Neural cell (in vitro differentiated cells): Measurements from ENCODE around the gene RERE. TPM values are rescaled to one million over a fixed set of nuclear protein-coding genes. Genes with fewer than 3 reads are reported as not detected.

Experiments used
- H2AFZ ChIP-seq: fragments of 200-600, 300-800 bp; sonication (generic), shearing (Covaris generic); 2 replicates; pipeline ENCODE4 v1.6.0; 2014; ENCODE audit warnings: low read depth, mild to moderate bottlenecking, antibody characterized with exemption, low read length, moderate library complexity
- H3F3A ChIP-seq: fragments of 200-600 bp; shearing (Covaris generic); 2 replicates; pipeline ENCODE4 v1.6.1; 2016; ENCODE audit warnings: mild to moderate bottlenecking, moderate library complexity, mixed read lengths, antibody characterized with exemption, low read length; ENCODE audit not compliant: insufficient read depth, poor library complexity, severe bottlenecking
- H3K27ac ChIP-seq: fragments of 200-600, 300-800 bp; sonication (generic), shearing (Covaris generic); 2 replicates; pipeline ENCODE4 v1.5.1; 2014; ENCODE audit warnings: mild to moderate bottlenecking, low read length, moderate library complexity
- H3K27me3 ChIP-seq: fragments of 300-800, 200-600 bp; sonication (generic), shearing (Covaris generic); 2 replicates; pipeline ENCODE4 v1.6.0; 2014; ENCODE audit warnings: mild to moderate bottlenecking, low read depth, low read length, moderate library complexity; ENCODE audit not compliant: insufficient read depth
- H3K36me3 ChIP-seq: fragments of 300-800, 200-600 bp; sonication (generic), shearing (Covaris generic); 2 replicates; pipeline ENCODE4 v1.5.1; 2014; ENCODE audit warnings: mild to moderate bottlenecking, antibody characterized with exemption, low read length, moderate library complexity; ENCODE audit not compliant: insufficient read depth
- H3K4me2 ChIP-seq: fragments of 300-800, 200-600 bp; sonication (generic), shearing (Covaris generic); 2 replicates; pipeline ENCODE4 v1.6.0; 2014; ENCODE audit warnings: mild to moderate bottlenecking, low read length
- H3K4me3 ChIP-seq: fragments of 300-800, 200-600 bp; sonication (generic), shearing (Covaris generic); 2 replicates; pipeline ENCODE4 v1.5.1; 2014; ENCODE audit warnings: mild to moderate bottlenecking, low read length, moderate library complexity
- H3K79me2 ChIP-seq: fragments of 200-600 bp; shearing (Covaris generic); replicated peaks from 2 replicates; pipeline ENCODE4 v1.6.0; 2014; ENCODE audit warnings: mild to moderate bottlenecking, low read length, moderate library complexity; ENCODE audit not compliant: insufficient read depth
- H3K9ac ChIP-seq: fragments of 300-800, 200-600 bp; sonication (generic), shearing (Covaris generic); 2 replicates; pipeline ENCODE4 v1.6.1; 2016; ENCODE audit warnings: mild to moderate bottlenecking, low read length, mixed read lengths
- H3K9me2 ChIP-seq: fragments of 200-600 bp; shearing (Covaris generic); 2 replicates; pipeline ENCODE4 v1.6.1; 2016; ENCODE audit warnings: mild to moderate bottlenecking, low read length, mixed read lengths; ENCODE audit not compliant: insufficient read depth
- H3K9me3 ChIP-seq: fragments of 200-600, 300-800 bp; sonication (generic), shearing (Covaris generic); 2 replicates; pipeline ENCODE4 v1.6.1; 2016; ENCODE audit warnings: mild to moderate bottlenecking, mixed run types, low read length, moderate library complexity, mixed read lengths
- H4K20me1 ChIP-seq: fragments of 200-600 bp; shearing (Covaris generic); 2 replicates; pipeline ENCODE4 v1.6.1; 2016; ENCODE audit warnings: mild to moderate bottlenecking, mixed run types; ENCODE audit not compliant: insufficient read depth
- EP300 ChIP-seq: fragments of 450-650 bp; conservative IDR thresholded peaks from 2 replicates; pipeline ENCODE4 v1.6.1; 2014; ENCODE audit warnings: antibody characterized with exemption, mild to moderate bottlenecking, moderate library complexity; ENCODE audit not compliant: poor library complexity, severe bottlenecking
- EZH2 ChIP-seq: fragments of 200-600, 300-800 bp; shearing (Covaris generic), sonication (generic); IDR thresholded peaks from 2 replicates; pipeline ENCODE4 v1.6.1; 2014; ENCODE audit warnings: antibody characterized with exemption, low read length, borderline replicate concordance, mild to moderate bottlenecking; ENCODE audit not compliant: insufficient read depth, poor library complexity, severe bottlenecking
- MXI1 ChIP-seq: fragments of 450-650 bp; conservative IDR thresholded peaks from 2 replicates; pipeline ENCODE4 v1.6.1; 2014; ENCODE audit warnings: antibody characterized with exemption, mild to moderate bottlenecking; ENCODE audit not compliant: poor library complexity, severe bottlenecking
- POLR2AphosphoS5 ChIP-seq: IDR thresholded peaks from 2 replicates; pipeline ENCODE4 v1.6.1; 2012
- RAD21 ChIP-seq: fragments of 450-650 bp; conservative IDR thresholded peaks from 2 replicates; pipeline ENCODE4 v1.6.1; 2014; ENCODE audit warnings: antibody characterized with exemption, mild to moderate bottlenecking, moderate library complexity
- SMC3 ChIP-seq: fragments of 450-650 bp; conservative IDR thresholded peaks from 2 replicates; pipeline ENCODE4 v1.6.1; 2014; ENCODE audit warnings: antibody characterized with exemption, mild to moderate bottlenecking, moderate library complexity; ENCODE audit not compliant: poor library complexity
- TAF1 ChIP-seq: IDR thresholded peaks from 2 replicates; pipeline ENCODE4 v1.6.1; 2012; ENCODE audit warnings: low read depth
- polyA plus RNA-seq: library from polyadenylated mRNA; depleted of rRNA; stranded (reverse); fragments of >200 nt; gene quantifications from 2 replicates; pipeline ENCODE4 v1.2.3, GENCODE V29; 2014
- TF ChIP-seq, protein P1 (sequence below): fragments of 450-650 bp; IDR thresholded peaks from 2 replicates; pipeline ENCODE4 v1.5.1; 2014; ENCODE audit warnings: antibody characterized with exemption, mild to moderate bottlenecking, moderate library complexity; ENCODE audit not compliant: poor library complexity, severe bottlenecking
- TF ChIP-seq, protein P2 (sequence below): IDR thresholded peaks from 2 replicates; pipeline ENCODE4 v1.6.1; 2012; ENCODE audit warnings: borderline replicate concordance

Gene RERE
- polyA plus RNA-seq, 1 donor from 2014 or later, result 21.0 TPM

DNA sequence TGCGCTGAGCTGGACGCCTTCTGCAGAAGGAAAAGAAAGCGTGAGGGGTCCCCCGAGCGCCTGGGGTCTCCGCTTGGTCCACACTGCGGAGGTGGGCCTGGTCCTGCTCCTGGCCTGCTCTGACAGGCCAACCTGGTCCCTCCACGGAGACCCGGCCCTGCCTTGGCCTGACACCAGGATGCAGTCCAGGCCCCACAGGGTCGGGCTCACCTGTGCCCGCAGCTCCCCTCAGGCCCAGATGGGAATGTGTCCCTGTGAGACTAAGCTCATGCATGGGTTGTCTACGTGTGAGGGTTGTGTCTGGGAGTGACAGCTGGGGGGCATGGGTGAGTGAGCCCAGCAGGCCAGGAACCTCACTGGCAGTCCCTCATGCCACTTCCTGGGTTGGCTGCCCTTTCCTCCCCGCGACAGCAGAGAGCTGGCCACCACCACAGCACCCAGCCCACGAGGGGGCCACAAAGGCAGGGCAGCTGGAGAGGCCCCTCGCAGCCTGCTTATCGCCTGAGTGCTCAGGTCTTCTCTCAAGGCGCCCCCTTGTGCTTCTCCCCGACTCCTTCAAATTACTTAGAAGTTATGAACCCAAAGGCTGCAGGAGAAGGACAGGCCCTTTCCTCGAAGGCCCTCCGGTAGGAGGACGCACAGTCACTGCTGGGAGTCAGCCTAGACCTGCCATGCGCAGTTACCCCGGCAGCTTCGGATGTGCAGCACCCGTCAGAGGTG lies 458.4 kb downstream of the RERE start:
- no peaks in the 10 kb centered on the region for H3K79me2 ChIP-seq
- H4K20me1 ChIP-seq, result peaks cover 4% of the 10 kb centered on the region
- peaks cover 8% of the 10 kb centered on the region for H3K36me3 ChIP-seq

DNA sequence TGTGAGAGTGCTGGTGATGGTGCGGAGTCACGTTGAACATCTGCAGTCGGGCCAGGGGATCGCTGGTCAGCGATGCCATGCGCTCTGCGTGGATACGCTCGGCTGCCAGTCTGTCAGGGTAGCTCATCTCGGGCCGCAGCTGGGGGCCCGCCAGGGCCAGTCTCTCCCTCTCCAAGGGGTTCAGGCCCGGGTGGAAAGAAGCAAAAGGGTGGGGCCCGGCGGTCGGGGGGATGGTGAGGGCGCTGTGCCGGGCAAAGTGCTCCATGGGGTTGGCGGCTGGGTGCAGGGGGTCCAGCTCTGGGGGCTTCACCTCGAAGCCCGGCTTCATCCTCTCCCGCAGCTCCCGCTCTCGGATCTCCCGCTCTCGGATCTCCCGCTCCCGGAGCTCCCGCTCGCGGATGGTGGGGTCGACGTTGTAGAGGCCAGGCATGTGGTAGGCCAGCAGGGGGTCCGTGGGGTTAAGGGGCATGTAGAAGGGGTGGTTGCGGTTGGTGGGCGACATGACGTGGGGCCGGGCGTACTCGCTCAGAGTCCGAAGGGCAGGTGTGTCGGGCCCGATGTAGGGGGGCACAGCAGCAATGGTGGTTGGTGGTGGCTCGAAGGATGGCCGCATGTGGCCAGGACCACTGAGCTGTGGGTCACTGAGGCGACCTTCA lies 459.1 kb downstream of the RERE start:
- Histone ChIP-seq H3K9me3 (no peaks in the 10 kb centered on the region), H3F3A (no peaks in the 10 kb centered on the region), H3K9ac (no peak overlapping the region), H3K79me2 (no peaks in the 10 kb centered on the region), H3K36me3 (peaks cover 8% of the 10 kb centered on the region), H3K4me3 (no peak overlapping the region), H3K9me2 (no peaks in the 10 kb centered on the region), H3K27ac (no peak overlapping the region), H4K20me1 (peaks cover 4% of the 10 kb centered on the region), H3K27me3 (no peaks in the 10 kb centered on the region), H3K4me2 (no peak overlapping the region), H2AFZ (no peak overlapping the region)
- no peak for TF ChIP-seq RAD21
- TF ChIP-seq, protein P1, sequence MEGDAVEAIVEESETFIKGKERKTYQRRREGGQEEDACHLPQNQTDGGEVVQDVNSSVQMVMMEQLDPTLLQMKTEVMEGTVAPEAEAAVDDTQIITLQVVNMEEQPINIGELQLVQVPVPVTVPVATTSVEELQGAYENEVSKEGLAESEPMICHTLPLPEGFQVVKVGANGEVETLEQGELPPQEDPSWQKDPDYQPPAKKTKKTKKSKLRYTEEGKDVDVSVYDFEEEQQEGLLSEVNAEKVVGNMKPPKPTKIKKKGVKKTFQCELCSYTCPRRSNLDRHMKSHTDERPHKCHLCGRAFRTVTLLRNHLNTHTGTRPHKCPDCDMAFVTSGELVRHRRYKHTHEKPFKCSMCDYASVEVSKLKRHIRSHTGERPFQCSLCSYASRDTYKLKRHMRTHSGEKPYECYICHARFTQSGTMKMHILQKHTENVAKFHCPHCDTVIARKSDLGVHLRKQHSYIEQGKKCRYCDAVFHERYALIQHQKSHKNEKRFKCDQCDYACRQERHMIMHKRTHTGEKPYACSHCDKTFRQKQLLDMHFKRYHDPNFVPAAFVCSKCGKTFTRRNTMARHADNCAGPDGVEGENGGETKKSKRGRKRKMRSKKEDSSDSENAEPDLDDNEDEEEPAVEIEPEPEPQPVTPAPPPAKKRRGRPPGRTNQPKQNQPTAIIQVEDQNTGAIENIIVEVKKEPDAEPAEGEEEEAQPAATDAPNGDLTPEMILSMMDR, result no peak
- TF ChIP-seq MXI1, result no peak
- TF ChIP-seq EZH2, result no peak
- no peak for TF ChIP-seq SMC3
- TF ChIP-seq, protein P2, sequence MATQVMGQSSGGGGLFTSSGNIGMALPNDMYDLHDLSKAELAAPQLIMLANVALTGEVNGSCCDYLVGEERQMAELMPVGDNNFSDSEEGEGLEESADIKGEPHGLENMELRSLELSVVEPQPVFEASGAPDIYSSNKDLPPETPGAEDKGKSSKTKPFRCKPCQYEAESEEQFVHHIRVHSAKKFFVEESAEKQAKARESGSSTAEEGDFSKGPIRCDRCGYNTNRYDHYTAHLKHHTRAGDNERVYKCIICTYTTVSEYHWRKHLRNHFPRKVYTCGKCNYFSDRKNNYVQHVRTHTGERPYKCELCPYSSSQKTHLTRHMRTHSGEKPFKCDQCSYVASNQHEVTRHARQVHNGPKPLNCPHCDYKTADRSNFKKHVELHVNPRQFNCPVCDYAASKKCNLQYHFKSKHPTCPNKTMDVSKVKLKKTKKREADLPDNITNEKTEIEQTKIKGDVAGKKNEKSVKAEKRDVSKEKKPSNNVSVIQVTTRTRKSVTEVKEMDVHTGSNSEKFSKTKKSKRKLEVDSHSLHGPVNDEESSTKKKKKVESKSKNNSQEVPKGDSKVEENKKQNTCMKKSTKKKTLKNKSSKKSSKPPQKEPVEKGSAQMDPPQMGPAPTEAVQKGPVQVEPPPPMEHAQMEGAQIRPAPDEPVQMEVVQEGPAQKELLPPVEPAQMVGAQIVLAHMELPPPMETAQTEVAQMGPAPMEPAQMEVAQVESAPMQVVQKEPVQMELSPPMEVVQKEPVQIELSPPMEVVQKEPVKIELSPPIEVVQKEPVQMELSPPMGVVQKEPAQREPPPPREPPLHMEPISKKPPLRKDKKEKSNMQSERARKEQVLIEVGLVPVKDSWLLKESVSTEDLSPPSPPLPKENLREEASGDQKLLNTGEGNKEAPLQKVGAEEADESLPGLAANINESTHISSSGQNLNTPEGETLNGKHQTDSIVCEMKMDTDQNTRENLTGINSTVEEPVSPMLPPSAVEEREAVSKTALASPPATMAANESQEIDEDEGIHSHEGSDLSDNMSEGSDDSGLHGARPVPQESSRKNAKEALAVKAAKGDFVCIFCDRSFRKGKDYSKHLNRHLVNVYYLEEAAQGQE, result no peak
- no peak for TF ChIP-seq TAF1
- no peak for TF ChIP-seq EP300

More for the DNA sequence above, 458.4 kb downstream of the RERE start:
- TF ChIP-seq MXI1 (no peak), POLR2AphosphoS5 (no peak), RAD21 (no peak), SMC3 (no peak), EZH2 (no peak), TAF1 (no peak), EP300 (no peak)
- TF ChIP-seq, protein P1, result no peak
- TF ChIP-seq, protein P2, result no peak
- Histone ChIP-seq H2AFZ (no peak overlapping the region), H3F3A (no peaks in the 10 kb centered on the region), H3K9me2 (no peaks in the 10 kb centered on the region), H3K4me2 (no peak overlapping the region), H3K27ac (no peak overlapping the region), H3K9ac (no peak overlapping the region), H3K27me3 (no peaks in the 10 kb centered on the region), H3K4me3 (no peak overlapping the region), H3K9me3 (no peaks in the 10 kb centered on the region)
